NCI-H1048 (cell line): Measurements from ENCODE around the gene RAD50.
"Not testable (repeated sequence)": the region's sequence is repeated elsewhere in the genome, so short reads cannot be mapped to it uniquely, and the experiment has no call there.

Experiments used
- DNase-seq: peaks from one replicate; lab custom pipeline; 2025; lab: John Stamatoyannopoulos, UW

Gene RAD50

GRCh38 chr5:132629230-132629944 lies 72.6 kb downstream of the RAD50 start:
- DNase-seq = no peak

DNA sequence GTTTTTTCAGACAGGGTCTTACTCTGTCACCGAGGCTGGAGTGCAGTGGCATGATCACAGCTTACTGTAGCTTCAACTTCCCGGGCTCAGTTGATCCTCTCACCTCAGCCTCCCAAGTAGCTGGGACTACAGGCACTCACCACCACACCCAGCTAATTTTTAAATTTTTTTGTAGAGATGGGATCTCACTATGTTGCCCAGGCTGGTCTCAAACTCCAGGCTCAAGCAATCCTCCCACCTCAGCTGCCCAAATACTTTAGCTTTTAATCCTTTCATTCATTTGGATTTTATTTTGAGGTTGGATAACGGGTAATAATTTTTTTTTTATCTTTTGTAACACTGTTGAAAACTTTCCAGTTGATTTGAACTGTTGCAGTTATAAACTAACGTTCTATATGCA lies 76.8 kb downstream of the RAD50 start:
- not testable (repeated sequence) for DNase-seq

DNA sequence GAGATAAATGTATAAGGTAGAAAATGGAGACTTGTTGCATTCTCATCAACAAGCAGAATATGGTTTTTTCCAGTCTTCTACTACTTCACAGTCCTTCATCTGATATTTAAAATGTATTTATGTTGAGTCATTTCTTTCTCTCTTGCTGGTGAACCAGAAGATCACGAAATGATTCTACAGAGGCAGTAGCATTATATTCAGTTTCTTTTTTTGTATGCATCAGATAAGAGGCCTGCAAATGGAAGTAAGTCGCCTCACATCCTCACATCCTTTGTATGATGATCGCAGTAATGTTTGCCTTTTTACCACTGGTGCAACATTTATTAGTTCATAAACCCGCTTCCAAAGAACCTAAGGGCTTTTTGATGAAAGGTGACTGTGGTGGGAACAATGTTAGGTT lies 79.1 kb downstream of the RAD50 start:
- no peak for DNase-seq

DNA sequence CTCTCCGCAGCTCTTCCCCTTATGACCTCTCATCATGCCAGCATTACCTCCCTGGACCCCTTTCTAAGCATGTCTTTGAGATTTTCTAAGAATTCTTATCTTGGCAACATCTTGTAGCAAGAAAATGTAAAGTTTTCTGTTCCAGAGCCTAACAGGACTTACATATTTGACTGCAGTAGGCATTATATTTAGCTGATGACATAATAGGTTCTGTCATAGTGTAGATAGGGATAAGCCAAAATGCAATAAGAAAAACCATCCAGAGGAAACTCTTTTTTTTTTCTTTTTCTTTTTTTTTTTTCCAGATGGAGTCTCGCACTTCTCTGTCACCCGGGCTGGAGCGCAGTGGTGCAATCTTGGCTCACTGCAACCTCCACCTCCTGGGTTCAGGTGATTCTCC lies 80.5 kb downstream of the RAD50 start:
- no peak for DNase-seq

DNA sequence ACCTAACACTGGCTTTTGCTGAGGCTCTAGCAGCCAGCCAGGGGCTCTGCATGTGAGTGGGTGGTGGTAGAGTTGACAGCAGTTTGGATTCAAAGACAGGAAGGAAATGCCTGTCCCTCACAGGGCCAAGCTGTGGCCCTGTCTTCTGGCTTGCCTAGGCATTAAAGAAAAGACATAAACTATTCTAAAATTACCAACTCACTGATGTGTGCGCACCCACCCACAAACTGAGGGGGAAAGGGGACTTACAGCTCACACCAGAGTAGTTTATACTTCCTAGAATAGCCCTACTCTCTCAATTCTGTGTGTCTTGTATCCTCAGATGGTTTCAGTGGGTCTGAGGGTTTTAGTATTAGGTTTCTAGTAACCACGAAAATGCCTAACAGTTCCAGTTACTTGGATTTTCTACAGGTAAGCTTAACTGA lies 82.9 kb downstream of the RAD50 start:
- no peak for DNase-seq

DNA sequence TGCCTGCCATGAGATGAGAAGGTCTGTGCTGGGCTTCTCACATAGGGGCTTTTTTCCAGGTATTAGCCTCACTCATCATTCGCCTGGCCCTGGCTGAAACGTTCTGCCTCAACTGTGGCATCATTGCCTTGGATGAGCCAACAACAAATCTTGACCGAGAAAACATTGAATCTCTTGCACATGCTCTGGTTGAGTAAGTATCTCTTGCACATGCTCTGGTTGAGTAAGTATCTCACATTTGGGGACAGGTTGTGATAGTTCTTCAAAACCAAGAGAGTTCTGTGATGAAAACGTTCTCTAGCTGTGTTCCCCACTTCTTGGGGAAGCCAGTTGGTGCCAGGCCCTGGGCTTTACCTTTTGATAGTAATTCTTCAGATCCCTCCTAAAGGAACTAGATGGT lies 83.8 kb downstream of the RAD50 start:
- no peak for DNase-seq

DNA sequence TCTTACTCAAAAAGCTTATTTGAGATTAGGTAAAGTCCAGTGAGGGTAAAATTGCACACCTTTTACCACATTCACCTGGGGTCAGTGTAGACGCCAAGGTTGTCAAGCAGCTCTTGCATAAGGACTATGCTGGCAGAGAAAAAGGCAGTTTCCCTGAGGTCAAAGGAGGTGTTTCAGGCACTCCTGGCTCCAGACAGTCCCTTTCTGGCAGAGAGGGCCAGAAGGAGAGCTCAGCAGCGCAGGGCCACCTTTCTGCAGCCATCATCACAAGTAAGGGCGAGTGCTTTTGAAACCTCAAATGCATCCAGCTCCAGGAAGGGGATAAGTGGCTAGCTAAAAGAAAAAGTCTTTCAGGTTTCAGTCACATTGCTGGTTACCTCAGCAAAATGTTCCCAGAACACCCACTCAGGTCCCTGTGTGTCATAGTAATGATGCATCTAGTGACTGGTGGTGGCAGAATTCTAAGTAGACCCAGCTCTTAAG lies 84.5 kb downstream of the RAD50 start:
- DNase-seq = no peak

DNA sequence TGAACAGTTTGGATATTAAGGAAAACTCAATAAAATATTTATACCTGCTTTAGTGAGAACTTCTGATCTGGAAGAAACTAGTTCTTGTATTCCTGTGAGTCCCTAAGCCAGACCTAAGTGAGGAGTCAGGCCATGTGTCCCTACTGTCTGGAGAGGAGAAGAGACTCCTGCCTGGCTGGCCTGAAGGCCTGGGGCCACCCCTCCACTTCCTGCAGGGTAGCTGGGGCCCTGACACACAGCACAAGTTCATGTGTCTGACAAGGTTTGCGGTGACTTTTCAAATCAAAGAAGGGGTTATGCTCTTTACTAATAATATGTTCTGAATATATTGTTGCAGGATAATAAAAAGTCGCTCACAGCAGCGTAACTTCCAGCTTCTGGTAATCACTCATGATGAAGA lies 85.1 kb downstream of the RAD50 start:
- no peak for DNase-seq

DNA sequence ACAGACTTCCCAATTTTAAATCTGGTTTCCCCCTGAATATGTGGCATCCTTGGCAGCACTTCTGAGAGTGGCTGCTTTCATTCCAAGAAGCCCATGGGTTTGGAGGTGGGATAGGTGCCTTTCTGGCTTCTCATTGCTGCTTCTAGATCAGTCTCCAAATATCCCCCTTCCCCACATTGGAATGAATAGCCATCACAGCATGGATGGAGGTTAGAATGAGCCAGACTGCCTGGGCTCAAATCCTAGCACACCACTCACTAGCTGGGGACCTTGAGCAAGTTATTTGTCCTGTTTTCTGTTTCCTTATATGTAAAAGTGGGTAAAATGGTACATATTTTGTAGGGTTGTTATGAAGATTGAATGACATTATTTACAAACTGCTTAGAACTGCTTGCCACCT lies 87.4 kb downstream of the RAD50 start:
- DNase-seq = no peak

DNA sequence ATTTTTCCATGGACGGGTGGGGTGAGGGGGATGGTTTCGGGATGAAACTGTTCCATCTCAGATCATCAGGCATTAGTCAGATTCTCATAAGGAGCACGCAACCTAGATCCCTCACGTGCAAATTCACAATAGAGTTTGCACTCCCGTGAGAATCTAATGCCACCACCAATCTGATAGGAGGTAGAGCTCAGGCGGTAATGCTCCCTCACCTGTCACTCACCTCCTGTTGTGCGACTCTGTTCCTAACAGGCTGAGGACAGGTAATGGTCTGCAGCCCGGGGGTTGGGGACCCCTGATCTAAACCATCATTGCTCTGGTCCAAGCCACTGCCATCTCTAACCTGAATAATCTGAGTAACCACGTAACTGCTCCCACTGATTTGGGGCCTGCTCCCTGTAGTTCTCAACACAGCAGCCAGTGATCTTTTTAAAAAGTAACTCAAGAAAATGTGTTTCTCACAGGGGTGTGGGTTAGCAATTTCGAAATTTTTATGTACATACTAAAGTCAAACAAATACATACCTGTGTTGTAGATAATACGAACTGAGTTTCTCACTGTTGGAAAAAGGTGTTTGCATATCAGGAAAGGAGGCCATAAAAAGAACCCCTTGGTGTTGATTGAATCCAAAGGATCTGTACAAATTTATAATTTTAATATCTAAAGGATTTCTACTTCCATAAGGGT lies 89.9 kb downstream of the RAD50 start:
- no peak for DNase-seq

GRCh38 chr5:132647473-132647872 lies 90.7 kb downstream of the RAD50 start:
- no peak for DNase-seq

DNA sequence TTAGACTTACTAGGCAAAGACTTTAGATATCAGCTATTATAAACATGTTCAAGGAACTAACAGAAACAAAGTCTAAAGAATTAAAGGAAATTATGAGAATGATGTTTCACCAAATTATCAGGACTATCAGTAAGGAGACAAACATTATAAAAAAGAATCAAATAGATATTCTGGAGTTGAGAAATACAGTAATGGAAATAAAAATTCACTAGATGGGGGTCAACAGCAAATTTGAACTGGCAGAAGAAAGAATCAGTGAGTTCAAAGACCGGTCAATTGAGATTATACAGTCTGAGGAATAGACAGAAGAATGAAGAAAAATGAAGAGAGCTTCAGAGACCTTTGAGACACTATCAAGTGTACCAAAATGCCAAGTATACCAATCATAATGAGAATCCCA lies 91.6 kb downstream of the RAD50 start:
- no peak for DNase-seq

DNA sequence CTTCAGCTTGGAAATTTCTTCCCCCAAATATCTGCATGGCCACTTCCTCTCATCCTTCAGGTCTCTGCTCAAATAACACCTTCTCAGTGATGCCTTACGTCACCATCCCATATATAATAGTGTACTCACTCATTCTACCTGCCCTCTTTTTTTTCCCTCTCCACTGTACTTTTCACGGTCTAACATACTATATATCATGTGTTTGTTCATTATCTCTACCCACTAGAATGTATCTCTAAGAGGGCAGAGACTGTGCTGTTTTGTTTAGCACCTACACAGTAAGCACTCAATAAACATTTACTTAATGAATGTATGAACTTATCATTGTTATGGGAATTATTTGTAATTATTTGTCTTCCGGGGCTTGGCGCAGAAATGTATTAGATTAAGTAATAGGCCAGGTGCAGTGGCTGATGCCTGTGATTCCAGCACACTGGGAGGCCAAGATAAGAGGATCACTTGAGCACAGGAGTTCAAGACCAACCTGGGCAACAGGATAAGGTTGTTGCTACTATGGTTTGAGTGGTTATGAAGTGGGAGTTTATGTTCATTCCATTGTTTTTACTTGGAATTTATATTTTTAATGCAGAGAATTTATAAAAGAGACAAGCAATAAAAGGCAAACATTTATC lies 95.2 kb downstream of the RAD50 start:
- no peak for DNase-seq

DNA sequence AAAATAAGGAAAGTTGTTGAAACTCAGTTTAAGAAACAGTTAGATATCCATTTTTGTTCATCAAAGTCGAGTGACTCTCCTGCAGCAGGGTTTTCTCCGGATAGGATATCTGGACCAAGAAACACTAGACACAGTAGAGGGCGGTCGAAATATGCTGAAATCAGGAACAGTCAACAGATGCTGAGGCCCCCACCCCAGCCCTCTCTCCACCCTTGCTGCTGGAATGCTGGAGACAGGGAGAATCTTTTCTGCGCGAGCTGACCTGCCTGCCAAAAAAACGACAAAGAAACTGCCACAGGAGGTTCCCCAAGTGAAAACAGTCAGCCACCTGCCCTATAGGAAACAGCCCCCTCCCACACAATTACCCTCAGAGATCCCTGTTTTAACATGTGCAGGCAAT lies 96.9 kb downstream of the RAD50 start:
- DNase-seq = no peak

GRCh38 chr5:132655821-132656773 lies 99.3 kb downstream of the RAD50 start:
- DNase-seq = no peak

DNA sequence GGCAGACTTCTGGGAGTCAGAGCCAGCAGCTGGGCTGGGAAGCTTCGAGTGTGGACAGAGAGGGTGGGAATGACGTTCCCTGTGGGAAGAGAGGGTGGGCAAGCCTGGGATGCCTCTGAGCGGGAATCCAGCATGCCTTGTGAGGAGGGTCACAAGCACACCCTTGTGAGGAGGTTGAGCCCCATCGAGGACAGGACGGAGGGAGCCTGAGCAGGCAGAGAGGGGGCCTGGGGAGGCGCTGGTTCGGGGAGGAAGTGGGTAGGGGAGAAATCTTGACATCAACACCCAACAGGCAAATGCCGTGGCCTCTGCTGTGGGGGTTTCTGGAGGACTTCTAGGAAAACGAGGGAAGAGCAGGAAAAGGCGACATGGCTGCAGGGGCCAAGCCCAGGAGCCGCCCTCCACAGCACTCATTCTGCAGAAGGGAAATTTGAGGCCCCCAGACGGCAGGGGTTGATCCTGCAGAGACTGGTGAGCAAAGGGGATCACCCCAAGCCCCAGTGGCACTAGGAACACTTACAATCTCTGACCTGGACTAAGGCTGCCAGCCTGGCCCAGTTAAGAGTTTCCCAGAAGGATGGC lies 100.1 kb downstream of the RAD50 start:
- no peak for DNase-seq

- DNase-seq = no peak
These were observed 101.1 kb downstream of the RAD50 start, which contains the start of gene IL13 for GRCh38 chr5:132657676-132658380. TSS of gene IL13 (plus strand) at chr5:132658173. CDS start at chr5:132658187, 14 bp downstream.

DNA sequence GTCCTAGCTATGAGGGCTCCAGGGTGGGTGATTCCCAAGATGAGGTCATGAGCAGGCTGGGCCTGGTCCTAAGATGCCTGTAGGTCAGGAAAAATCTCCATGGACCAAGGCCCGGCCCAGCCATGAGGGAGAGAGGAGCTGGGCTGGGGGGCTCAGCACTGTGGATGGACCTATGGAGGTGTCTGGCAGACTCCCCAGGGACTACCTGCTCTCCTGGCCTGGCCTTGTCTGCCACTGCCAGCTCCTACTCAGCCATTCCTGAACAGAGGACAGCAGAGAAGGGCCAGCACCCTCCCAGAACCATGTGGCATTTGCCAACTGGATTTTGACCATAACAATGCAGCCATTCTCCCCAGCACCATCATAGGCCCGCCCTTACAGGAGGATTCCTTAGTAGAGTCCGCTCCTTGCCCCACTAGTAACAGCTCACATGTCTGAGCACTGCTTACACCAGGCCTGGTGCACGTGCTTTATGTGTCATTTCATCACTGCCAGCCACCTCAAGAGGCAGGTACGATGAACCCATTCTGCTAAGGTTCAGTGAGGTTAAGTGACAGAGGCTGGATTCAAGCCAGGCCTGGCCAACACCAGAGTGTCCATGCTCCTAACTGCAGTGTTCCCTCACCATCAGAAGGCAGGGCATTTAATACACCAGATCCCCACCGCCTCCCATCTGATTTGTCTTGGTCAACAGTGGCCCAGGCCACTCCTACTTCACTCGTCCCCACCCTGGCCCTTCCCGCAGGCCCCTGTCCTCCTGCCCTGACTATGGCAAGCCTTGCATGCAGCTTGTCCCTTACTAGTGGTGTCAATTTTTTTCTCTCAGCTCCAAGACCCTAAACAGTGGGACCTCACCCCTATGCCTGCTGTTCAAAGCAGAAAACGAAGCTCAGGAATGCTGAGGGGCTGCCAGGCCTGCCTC lies 101.9 kb downstream of the RAD50 start:
- no peak for DNase-seq

DNA sequence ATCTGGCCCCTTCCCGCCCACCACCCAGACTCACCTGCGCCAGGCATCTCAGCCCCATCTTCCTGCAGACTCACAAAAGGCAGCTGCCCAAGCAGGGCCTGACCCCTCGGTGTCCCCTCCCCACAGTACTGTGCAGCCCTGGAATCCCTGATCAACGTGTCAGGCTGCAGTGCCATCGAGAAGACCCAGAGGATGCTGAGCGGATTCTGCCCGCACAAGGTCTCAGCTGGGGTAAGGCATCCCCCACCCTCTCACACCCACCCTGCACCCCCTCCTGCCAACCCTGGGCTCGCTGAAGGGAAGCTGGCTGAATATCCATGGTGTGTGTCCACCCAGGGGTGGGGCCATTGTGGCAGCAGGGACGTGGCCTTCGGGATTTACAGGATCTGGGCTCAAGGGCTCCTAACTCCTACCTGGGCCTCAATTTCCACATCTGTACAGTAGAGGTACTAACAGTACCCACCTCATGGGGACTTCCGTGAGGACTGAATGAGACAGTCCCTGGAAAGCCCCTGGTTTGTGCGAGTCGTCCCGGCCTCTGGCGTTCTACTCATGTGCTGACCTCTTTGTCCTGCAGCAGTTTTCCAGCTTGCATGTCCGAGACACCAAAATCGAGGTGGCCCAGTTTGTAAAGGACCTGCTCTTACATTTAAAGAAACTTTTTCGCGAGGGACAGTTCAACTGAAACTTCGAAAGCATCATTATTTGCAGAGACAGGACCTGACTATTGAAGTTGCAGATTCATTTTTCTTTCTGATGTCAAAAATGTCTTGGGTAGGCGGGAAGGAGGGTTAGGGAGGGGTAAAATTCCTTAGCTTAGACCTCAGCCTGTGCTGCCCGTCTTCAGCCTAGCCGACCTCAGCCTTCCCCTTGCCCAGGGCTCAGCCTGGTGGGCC lies 103.1 kb downstream of the RAD50 start:
- DNase-seq = no peak
